ENCODE results near the gene APBA1. TPM values are rescaled to one million over a fixed set of nuclear protein-coding genes. Genes with fewer than 3 reads are reported as not detected.

Gene APBA1
- total RNA-seq, 1 donor from 2014 or later, result 3.4 TPM

GRCh38 chr9:69498470-69498869 lies 173.7 kb downstream of the APBA1 start:
- Mint-ChIP-seq H3K27me3 (ENCODE audit: insufficient read depth, low read depth) (peaks cover 14% of the 10 kb centered on the region), H3K9me3 (no peaks in the 10 kb centered on the region), H3K4me1 (peaks cover 69% of the 10 kb centered on the region), H3K4me3 (no peak overlapping the region), H3K27ac (no peak overlapping the region), H3K36me3 (no peaks in the 10 kb centered on the region)
- Histone ChIP-seq H3K27me3 (no peaks in the 10 kb centered on the region), H3K4me1 (peaks cover 24% of the 10 kb centered on the region), H3K4me3 (no peak overlapping the region), H4K20me1 (ENCODE audit: low read depth) (no peaks in the 10 kb centered on the region), H3F3A (ENCODE audit: low read depth) (no peaks in the 10 kb centered on the region), H3K9me3 (ENCODE audit: low read depth) (no peaks in the 10 kb centered on the region), H3K4me2 (no peak overlapping the region), H3K36me3 (no peaks in the 10 kb centered on the region), H3K79me2 (ENCODE audit: low read depth) (no peaks in the 10 kb centered on the region), H3K27ac (no peak overlapping the region), H2AFZ (replicated peaks) (no peak overlapping the region), H3K9ac (no peak overlapping the region)
- DNase-seq (ENCODE audit: low spot score), result no peak
- TF ChIP-seq EZH2 (IDR thresholded peaks at IDR 0.05), result no peak
- no peak for TF ChIP-seq EZH2phosphoT487 (IDR thresholded peaks at IDR 0.05)
- TF ChIP-seq, protein P1, sequence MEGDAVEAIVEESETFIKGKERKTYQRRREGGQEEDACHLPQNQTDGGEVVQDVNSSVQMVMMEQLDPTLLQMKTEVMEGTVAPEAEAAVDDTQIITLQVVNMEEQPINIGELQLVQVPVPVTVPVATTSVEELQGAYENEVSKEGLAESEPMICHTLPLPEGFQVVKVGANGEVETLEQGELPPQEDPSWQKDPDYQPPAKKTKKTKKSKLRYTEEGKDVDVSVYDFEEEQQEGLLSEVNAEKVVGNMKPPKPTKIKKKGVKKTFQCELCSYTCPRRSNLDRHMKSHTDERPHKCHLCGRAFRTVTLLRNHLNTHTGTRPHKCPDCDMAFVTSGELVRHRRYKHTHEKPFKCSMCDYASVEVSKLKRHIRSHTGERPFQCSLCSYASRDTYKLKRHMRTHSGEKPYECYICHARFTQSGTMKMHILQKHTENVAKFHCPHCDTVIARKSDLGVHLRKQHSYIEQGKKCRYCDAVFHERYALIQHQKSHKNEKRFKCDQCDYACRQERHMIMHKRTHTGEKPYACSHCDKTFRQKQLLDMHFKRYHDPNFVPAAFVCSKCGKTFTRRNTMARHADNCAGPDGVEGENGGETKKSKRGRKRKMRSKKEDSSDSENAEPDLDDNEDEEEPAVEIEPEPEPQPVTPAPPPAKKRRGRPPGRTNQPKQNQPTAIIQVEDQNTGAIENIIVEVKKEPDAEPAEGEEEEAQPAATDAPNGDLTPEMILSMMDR (IDR thresholded peaks at IDR 0.05), result no peak

DNA sequence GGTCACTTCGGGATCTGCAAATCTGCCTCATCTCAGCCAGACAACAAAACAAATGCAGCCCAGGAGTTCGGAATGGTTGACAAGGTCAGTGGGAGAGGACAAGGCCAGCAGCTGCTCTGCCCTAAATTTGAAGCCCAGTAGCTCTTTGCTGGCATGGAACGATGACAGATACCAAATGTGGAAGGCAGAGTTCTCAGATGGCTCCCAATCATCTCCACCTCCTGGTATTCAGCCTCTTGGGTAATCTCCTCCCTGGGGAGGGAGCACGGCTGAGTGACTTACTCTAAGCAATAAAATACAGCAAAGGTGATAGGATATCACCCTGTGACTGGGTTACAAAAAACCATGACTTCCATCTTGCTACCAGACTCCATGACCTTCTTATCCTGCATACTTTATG lies 174.4 kb downstream of the APBA1 start:
- Mint-ChIP-seq H3K4me1 (peaks cover 66% of the 10 kb centered on the region), H3K4me3 (peak overlapping the region; percentile 31), H3K9me3 (no peaks in the 10 kb centered on the region), H3K27ac (no peak overlapping the region), H3K27me3 (ENCODE audit: insufficient read depth, low read depth) (peaks cover 14% of the 10 kb centered on the region), H3K36me3 (no peaks in the 10 kb centered on the region)
- no peak for DNase-seq (ENCODE audit: low spot score)
- TF ChIP-seq, protein P1 (IDR thresholded peaks at IDR 0.05), result no peak
- TF ChIP-seq EZH2phosphoT487 (IDR thresholded peaks at IDR 0.05), result no peak
- no peak for TF ChIP-seq EZH2 (IDR thresholded peaks at IDR 0.05)
- no peak overlapping the region for H3K4me2 ChIP-seq
- H3K4me3 ChIP-seq, result no peak overlapping the region
- no peak overlapping the region for H3K27ac ChIP-seq
- H3K27me3 ChIP-seq, result no peaks in the 10 kb centered on the region
- no peak overlapping the region for H2AFZ ChIP-seq (replicated peaks)
- no peaks in the 10 kb centered on the region for H4K20me1 ChIP-seq (ENCODE audit: low read depth)
- no peaks in the 10 kb centered on the region for H3K9me3 ChIP-seq (ENCODE audit: low read depth)
- H3F3A ChIP-seq (ENCODE audit: low read depth), result no peaks in the 10 kb centered on the region
- H3K36me3 ChIP-seq, result no peaks in the 10 kb centered on the region
- no peaks in the 10 kb centered on the region for H3K79me2 ChIP-seq (ENCODE audit: low read depth)
- no peak overlapping the region for H3K9ac ChIP-seq
- peaks cover 24% of the 10 kb centered on the region for H3K4me1 ChIP-seq

- no peaks in the 10 kb centered on the region for H4K20me1 ChIP-seq (ENCODE audit: low read depth)
- Mint-ChIP-seq H3K9me3 (no peaks in the 10 kb centered on the region), H3K36me3 (no peaks in the 10 kb centered on the region), H3K4me1 (peaks cover 62% of the 10 kb centered on the region), H3K27me3 (ENCODE audit: insufficient read depth, low read depth) (peaks cover 12% of the 10 kb centered on the region), H3K4me3 (no peak overlapping the region), H3K27ac (no peak overlapping the region)
- DNase-seq (ENCODE audit: low spot score), result no peak
- H3K27me3 ChIP-seq, result no peaks in the 10 kb centered on the region
- H3K4me1 ChIP-seq, result peaks cover 24% of the 10 kb centered on the region
- H3K9me3 ChIP-seq (ENCODE audit: low read depth), result no peaks in the 10 kb centered on the region
- no peaks in the 10 kb centered on the region for H3K79me2 ChIP-seq (ENCODE audit: low read depth)
- no peak overlapping the region for H2AFZ ChIP-seq (replicated peaks)
- no peak overlapping the region for H3K9ac ChIP-seq
- no peak overlapping the region for H3K27ac ChIP-seq
- H3K4me3 ChIP-seq, result no peak overlapping the region
- H3K36me3 ChIP-seq, result no peaks in the 10 kb centered on the region
- H3F3A ChIP-seq (ENCODE audit: low read depth), result no peaks in the 10 kb centered on the region
- TF ChIP-seq EZH2phosphoT487 (IDR thresholded peaks at IDR 0.05), result no peak
- TF ChIP-seq, protein P1 (IDR thresholded peaks at IDR 0.05), result no peak
- TF ChIP-seq EZH2 (IDR thresholded peaks at IDR 0.05), result no peak
- no peak overlapping the region for H3K4me2 ChIP-seq
Observed at GRCh38 chr9:69496846-69497450, 175.2 kb downstream of the APBA1 start.

Data from neural progenitor cell (in vitro differentiated cells).